ENCODE results near the gene KNSTRN. TPM values are rescaled to one million over a fixed set of nuclear protein-coding genes. Genes with fewer than 3 reads are reported as not detected.

The KNSTRN gene
- total RNA-seq, 4 donors from 2014 or later: 7.9 to 24.9 (median 12.9) TPM

DNA sequence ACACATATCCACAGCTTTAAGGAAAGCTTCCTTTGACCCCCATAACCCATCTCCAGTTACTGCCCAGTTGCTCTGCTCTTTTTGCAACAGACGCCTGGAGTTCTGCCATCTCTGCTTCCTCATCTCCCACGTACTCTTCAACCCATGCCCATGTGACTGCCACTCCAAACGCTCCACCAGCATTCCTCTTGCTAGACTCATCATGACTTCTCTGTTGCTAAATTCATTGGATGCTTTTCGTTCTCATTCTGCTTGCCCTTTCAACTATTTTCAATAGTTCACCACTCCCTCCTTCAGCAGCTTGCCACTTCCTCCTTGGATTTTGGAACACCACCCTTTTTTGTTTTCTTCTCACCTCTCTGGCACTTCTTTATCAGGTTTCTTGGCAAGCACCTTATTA is 2.7 kb upstream of the KNSTRN start:
- TF ChIP-seq, protein P1, sequence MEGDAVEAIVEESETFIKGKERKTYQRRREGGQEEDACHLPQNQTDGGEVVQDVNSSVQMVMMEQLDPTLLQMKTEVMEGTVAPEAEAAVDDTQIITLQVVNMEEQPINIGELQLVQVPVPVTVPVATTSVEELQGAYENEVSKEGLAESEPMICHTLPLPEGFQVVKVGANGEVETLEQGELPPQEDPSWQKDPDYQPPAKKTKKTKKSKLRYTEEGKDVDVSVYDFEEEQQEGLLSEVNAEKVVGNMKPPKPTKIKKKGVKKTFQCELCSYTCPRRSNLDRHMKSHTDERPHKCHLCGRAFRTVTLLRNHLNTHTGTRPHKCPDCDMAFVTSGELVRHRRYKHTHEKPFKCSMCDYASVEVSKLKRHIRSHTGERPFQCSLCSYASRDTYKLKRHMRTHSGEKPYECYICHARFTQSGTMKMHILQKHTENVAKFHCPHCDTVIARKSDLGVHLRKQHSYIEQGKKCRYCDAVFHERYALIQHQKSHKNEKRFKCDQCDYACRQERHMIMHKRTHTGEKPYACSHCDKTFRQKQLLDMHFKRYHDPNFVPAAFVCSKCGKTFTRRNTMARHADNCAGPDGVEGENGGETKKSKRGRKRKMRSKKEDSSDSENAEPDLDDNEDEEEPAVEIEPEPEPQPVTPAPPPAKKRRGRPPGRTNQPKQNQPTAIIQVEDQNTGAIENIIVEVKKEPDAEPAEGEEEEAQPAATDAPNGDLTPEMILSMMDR (IDR thresholded peaks at IDR 0.05; ENCODE audit: low read depth): no peak

DNA sequence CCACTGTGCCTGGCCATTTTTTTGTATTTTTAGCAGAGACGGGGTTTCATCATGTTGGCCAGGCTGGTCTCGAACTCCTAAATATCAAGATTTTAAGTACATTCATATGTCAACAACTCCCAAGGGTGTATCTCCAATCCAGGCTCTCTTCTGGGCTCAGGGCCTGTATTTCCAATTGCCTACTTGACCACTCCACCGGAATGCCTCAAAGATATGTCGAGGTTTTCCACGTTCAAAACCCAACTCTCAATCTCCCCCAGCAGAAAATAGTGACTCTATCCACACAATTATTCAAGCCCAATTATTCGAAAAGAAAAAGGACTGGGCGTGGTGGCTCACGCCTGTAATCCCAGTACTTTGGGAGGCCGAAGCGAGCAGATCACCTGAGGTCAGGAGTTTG is 1.9 kb upstream of the KNSTRN start:
- TF ChIP-seq, protein P1 (IDR thresholded peaks at IDR 0.05; ENCODE audit: low read depth): no peak

- TF ChIP-seq, protein P1 (IDR thresholded peaks at IDR 0.05; ENCODE audit: low read depth): no peak
Observed at GRCh38 chr15:40381818-40382529, 547 bp upstream of the KNSTRN start.

DNA sequence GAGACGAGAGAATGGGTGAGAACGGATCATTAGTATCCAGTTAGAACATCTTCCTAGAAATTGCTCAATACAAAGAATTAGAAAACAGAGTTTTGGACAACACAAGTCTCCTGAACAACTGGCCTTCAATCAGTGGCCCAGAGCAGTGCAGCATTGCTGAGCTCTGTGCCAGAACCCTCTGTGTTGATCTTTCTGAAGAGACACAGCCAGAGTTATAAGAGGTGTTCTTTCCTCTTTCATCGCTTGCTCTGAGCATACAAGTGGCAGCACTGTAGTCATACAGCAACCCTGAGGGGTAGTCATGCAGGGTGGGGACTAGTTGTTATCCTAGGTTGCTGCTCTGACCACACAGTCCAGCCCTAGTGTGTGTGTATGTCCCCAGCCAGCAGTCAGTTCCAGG is 4.0 kb downstream of the KNSTRN start:
- TF ChIP-seq, protein P1 (IDR thresholded peaks at IDR 0.05; ENCODE audit: low read depth): no peak

DNA sequence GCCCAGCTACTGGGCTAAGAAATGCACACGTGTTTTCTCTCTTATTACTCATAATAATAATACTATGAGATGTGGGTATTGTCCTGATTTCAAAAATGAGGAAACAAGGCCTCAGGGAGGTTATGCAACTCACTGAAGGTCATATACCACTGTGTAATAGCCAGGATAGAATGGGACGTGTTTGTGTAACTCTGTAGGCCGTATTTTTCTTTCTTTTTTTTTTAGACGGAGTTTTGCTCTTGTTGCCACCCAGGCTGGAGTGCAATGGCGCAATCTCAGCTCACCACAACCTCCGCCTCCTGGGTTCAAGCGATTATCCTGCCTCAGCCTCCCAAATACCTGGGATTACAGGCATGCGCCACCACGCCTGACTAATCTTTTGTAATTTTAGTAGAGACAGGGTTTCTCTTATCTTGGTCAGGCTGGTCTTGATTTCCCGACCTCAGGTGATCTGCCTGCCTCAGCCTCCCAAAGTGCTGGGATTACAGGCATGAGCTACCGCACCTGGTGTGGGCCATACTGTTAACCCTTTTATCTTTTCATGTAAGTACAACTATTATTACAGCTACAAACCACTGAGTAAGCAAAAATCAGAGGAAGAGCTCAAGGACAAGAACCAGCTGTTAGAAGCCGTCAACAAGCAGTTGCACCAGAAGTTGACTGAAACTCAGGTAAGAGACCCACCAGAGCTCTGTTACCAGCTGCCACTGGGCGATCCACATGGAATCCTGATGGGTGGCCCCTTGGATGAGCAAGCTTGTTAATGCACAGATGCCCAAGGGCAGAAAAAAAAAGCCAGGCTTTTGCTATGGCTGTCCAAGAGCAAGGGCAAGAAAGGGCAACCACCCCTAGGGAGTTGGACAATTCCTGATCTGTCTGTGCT is 6.7 kb downstream of the KNSTRN start:
- TF ChIP-seq, protein P1 (IDR thresholded peaks at IDR 0.05; ENCODE audit: low read depth): no peak

DNA sequence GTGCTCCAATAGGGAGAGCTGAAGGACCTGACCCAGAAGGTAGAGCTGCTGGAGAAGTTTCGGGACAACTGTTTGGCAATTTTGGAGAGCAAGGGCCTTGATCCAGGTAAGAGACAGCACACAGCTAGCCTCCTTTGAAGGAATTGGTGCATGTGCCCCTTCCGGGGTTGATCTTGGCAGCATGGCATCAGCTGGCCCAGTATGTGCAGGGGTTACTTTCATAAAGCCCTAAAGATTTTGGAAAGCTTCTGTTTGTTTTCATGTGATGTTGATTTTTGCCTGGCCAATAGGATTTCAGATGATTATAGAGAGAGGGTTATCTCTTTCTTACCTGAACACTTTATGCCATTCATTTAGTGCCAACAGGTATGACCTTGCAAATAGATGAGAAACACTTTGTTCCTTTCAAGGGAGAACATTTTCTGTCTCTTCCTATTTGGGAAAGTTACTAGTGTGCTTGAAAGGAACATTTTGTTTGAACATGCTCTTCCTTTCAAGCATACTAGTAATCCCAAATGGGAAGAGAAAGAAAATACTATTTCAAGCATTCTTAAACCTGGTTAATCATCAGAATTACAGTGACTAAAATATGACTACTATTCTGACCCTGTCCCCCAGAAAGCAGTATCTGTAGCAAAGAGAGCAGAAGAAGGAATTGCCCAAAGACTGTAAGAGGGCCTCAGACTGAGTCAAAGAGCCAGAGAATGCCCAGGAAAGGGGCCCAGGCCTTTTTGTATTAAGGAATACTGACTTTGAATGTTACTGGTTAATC is 7.5 kb downstream of the KNSTRN start:
- TF ChIP-seq, protein P1 (IDR thresholded peaks at IDR 0.05; ENCODE audit: low read depth): no peak
